ENCODE measurements around the gene RILP. TPM values are rescaled to one million over a fixed set of nuclear protein-coding genes. Genes with fewer than 3 reads are reported as not detected.

Gene RILP
- total RNA-seq, 1 donor from 2014 or later: 14.2 TPM

GRCh38 chr17:1608676-1609075, 41.0 kb downstream of the RILP start:
- H3K4me3 Mint-ChIP-seq (ENCODE audit: unreplicated experiment): no peak overlapping the region
- peaks cover 11% of the 10 kb centered on the region for H3K4me1 Mint-ChIP-seq (ENCODE audit: unreplicated experiment)
- H3K36me3 Mint-ChIP-seq (ENCODE audit: low read depth, unreplicated experiment): peaks cover 8% of the 10 kb centered on the region
- no peaks in the 10 kb centered on the region for H3K9me3 Mint-ChIP-seq (ENCODE audit: unreplicated experiment)
- no peak overlapping the region for H3K27ac Mint-ChIP-seq (ENCODE audit: unreplicated experiment)
- DNase-seq (ENCODE audit: low spot score): no peak
- H3K27me3 Mint-ChIP-seq (ENCODE audit: unreplicated experiment): peaks cover 3% of the 10 kb centered on the region
- TF ChIP-seq CTCF (IDR thresholded peaks at IDR 0.05; ENCODE audit: unreplicated experiment): no peak

GRCh38 chr17:1607971-1608320, 41.7 kb downstream of the RILP start:
- H3K4me3 Mint-ChIP-seq (ENCODE audit: unreplicated experiment): no peak overlapping the region

GRCh38 chr17:1606352-1606985, 43.2 kb downstream of the RILP start:
- Mint-ChIP-seq H3K4me1 (ENCODE audit: unreplicated experiment) (peaks cover 4% of the 10 kb centered on the region), H3K4me3 (ENCODE audit: unreplicated experiment) (no peak overlapping the region), H3K27me3 (ENCODE audit: unreplicated experiment) (peaks cover under 1% of the 10 kb centered on the region), H3K27ac (ENCODE audit: unreplicated experiment) (no peak overlapping the region), H3K9me3 (ENCODE audit: unreplicated experiment) (no peaks in the 10 kb centered on the region), H3K36me3 (ENCODE audit: low read depth, unreplicated experiment) (peaks cover 10% of the 10 kb centered on the region)
- no peak for TF ChIP-seq CTCF (IDR thresholded peaks at IDR 0.05; ENCODE audit: unreplicated experiment)
- DNase-seq (ENCODE audit: low spot score): no peak

More at GRCh38 chr17:1607971-1608320, 41.7 kb downstream of the RILP start:
- no peak overlapping the region for H3K27ac Mint-ChIP-seq (ENCODE audit: unreplicated experiment)
- no peaks in the 10 kb centered on the region for H3K9me3 Mint-ChIP-seq (ENCODE audit: unreplicated experiment)
- H3K27me3 Mint-ChIP-seq (ENCODE audit: unreplicated experiment): no peaks in the 10 kb centered on the region
- H3K36me3 Mint-ChIP-seq (ENCODE audit: low read depth, unreplicated experiment): peaks cover 5% of the 10 kb centered on the region
- peaks cover 9% of the 10 kb centered on the region for H3K4me1 Mint-ChIP-seq (ENCODE audit: unreplicated experiment)
- no peak for DNase-seq (ENCODE audit: low spot score)
- no peak for TF ChIP-seq CTCF (IDR thresholded peaks at IDR 0.05; ENCODE audit: unreplicated experiment)

GRCh38 chr17:1605681-1606351, 43.9 kb downstream of the RILP start:
- DNase-seq (ENCODE audit: low spot score): no peak
- H3K4me3 Mint-ChIP-seq (ENCODE audit: unreplicated experiment): no peak overlapping the region
- peaks cover 16% of the 10 kb centered on the region for H3K36me3 Mint-ChIP-seq (ENCODE audit: low read depth, unreplicated experiment)
- H3K4me1 Mint-ChIP-seq (ENCODE audit: unreplicated experiment): peaks cover 4% of the 10 kb centered on the region
- H3K9me3 Mint-ChIP-seq (ENCODE audit: unreplicated experiment): no peaks in the 10 kb centered on the region
- TF ChIP-seq CTCF (IDR thresholded peaks at IDR 0.05; ENCODE audit: unreplicated experiment): no peak
- H3K27ac Mint-ChIP-seq (ENCODE audit: unreplicated experiment): no peak overlapping the region
- peaks cover 6% of the 10 kb centered on the region for H3K27me3 Mint-ChIP-seq (ENCODE audit: unreplicated experiment)

- H3K9me3 Mint-ChIP-seq (ENCODE audit: unreplicated experiment): no peaks in the 10 kb centered on the region
- no peak for TF ChIP-seq CTCF (IDR thresholded peaks at IDR 0.05; ENCODE audit: unreplicated experiment)
- H3K27me3 Mint-ChIP-seq (ENCODE audit: unreplicated experiment): peaks cover 8% of the 10 kb centered on the region
- no peak overlapping the region for H3K4me3 Mint-ChIP-seq (ENCODE audit: unreplicated experiment)
- H3K27ac Mint-ChIP-seq (ENCODE audit: unreplicated experiment): no peak overlapping the region
- no peak for DNase-seq (ENCODE audit: low spot score)
- peaks cover 18% of the 10 kb centered on the region for H3K36me3 Mint-ChIP-seq (ENCODE audit: low read depth, unreplicated experiment)
- H3K4me1 Mint-ChIP-seq (ENCODE audit: unreplicated experiment): peaks cover 4% of the 10 kb centered on the region
These were observed 44.7 kb downstream of the RILP start for GRCh38 chr17:1604831-1605528.
